Measurements from ENCODE around the gene SERPING1.
A peak's percentile ranks its signal among the peaks of the same experiment; 100 is the strongest.
"Not testable (repeated sequence)": the region's sequence is repeated elsewhere in the genome, so short reads cannot be mapped to it uniquely, and the experiment has no call there.

Gene SERPING1

DNA sequence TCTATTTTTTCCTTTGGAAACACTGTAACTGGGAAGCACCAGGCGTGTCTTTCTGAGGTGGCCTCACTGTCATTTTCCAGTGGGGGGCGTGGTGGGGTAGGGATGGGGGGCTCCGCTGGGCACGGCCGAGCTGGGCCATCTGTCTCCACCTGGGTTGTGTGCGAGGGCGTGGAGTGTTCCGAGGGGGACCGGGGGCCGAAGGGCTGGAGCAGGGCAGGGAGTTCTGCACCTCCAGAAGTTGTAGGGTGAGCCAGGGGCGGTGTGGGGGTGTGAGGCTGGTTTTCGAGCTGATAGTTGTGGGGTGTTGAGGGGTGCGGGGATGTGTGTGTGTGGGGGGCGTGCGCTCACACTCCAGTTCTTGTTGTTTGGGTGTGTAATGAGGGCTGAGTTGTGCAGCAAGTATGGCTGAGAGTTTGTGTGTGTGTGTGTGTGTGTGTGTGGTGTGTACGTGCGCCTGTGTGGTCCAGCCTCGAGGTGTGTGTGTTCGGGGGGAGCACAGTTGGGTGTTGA, 41.4 kb downstream of the SERPING1 start:
- DNase-seq: no peak

DNA sequence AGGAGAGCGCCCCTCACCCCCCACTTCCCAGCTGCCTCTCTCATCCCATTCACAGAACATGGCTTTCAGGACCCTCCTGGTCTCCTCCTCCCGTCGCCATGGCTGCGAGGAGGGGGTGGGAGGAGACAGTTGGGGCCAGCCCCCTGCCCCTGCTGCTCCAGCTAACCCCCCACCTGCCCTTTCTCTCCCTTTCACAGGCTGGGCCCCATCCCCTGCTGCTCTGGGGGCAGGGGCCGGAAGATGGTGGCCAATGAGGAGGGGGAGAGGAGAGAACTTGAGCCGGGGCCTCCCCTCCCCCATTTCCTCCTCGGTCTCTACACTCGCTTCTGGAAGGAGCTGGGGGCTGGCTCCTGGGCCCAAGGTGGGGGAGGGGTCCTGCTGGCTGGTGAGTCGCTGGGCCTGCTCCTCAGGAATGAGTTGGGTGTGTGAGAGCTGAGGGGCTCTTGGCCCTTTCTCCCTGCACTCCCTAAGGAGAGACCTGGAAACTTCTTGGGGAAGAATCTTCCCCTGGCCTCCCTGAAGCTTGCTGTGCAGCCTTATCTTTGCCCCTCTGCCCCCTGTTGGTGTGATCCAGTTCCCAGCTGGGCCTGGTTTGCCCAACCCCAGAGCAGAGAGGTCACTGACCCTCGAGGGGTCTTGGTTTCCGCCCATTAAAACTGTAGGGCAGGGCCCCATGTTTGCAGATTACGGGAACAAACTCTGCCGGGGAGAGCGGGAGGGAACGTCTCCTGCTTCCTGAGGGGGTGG, 42.0 kb downstream of the SERPING1 start:
- DNase-seq: no peak

DNA sequence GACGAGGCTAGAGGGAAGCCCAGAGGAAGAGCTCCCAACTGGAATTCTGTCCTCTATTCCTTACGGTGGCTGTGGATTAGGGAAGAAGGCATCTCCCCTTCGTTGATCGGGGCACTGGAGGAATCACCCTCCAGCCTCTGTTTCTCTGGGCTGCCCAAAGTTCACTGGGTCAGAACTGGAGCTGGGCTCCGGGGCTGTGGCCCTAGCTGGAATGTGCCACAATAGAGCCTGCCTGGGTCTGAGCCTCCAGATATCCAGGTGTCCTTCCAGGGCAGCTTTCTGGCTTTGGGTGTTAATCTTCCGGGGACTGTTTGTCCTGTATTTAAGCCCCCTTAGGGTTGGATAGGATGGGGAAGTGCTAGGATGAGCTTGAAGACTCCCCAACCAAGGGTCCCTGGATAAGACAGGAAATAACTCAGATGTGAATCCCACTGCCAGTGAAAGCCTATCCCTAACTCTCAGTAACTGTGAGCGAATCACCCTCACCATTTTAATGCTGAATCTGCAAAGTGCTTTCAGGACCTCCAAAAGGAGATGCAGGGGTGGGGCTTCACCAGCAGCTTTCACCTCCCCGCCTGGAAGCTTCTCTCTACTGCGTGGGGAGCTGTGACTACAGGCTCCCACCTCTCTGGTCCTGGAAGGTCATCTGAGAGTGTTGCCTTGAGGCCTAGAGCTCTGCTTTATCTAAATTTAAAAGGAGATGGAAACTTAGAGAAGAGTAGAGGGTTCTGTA, 42.7 kb downstream of the SERPING1 start:
- no peak for DNase-seq

DNA sequence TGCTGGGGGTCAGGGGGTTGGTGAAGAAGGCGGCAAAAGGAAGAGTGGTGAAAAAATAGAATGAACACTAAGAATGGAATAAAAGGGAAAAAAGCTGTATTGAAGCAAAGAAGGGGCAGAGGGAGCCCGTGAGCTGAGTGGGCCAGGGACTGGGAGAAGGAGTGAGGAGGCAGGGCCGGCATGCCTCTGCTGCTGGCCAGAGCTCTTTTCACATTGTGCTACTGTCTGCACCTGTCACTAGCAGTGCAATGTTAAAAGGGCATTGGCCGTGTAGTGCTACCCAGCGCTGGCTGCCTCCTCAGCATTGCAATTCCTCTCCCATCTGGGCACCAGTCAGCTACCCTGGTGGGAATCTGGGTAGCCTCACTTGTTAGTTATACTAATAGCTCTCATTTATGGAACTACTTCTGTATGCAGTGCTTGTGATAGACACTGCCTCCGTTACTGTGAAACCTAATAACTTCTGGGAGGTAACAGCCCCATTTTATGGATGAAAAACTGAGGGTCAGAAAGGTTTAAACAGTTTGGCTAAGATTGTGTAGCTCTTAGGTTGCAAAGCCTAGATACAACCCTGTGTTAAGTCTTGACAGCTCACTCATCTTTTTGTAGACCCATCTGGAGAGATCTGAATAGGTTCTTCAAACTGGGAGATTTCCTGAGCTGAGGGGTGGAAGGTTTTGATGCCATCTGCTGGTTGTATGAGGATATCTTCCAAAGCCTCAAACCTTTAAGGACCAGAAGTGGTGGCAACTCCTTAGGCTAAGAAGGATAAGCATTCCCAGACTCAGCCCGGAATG, 43.7 kb downstream of the SERPING1 start:
- DNase-seq: no peak

DNA sequence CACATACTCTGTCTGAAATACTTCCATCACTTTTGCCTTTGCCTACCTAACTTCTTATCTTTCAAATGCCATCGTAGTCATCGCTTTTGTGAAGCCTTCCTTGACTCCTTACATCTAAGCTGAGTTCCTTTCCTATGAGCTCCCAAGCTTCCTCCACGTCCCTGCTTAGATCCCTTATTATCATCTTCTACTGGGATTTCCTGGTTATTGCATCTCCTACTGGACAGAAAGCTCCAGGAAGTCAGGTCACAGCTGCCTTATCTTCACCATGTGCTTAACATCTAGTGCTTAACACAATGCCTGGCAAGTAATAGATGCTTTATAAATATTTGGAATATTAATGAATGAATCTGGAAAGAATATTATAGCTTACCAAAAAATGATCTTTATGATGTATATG, 46.3 kb downstream of the SERPING1 start:
- no peak for DNase-seq

DNA sequence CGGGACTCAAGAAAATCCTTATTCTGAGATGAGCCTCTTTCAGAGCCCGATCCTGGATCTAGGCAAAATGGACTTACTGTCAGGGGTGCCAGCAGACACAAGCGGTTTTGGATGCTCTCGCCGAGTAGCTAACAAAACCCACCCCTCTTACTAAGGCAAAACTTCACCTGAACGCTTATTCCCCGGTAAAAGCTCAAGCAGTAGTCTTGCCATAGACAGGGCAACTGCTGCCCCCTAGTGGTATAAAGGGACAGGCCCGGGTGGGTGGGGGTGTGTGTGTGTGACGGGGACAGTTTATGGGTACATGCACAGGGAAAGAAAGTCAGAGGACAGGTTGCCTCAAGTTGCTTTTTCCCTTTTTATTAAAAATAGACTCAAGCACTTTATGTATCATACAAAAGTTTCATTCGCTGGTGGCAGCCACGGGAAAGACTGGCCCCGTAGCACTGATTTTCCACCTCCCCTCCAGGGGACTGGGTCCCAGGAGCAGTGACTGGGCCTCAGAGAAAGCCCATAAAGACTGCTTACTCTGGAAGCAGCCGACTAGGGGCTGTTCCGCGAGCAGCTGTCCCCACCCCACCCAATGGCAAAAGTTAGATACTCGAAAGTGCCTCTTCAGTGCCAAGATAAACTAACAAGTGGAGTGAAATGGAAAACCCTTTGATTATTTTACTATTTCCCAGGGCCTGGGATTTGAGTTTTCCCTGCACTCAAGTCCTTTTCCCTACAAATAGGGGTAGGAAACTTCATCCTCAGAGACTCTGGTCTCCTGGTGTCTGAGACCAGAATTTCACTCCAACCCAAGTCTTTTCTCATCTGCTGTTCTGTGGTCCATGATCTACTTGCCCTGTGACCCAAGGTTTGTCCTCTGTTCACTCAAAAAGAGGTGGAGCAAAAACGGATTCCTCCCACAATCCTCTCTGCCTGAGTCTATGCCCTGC, 47.5 kb downstream of the SERPING1 start:
- peak; percentile 34 for DNase-seq

DNA sequence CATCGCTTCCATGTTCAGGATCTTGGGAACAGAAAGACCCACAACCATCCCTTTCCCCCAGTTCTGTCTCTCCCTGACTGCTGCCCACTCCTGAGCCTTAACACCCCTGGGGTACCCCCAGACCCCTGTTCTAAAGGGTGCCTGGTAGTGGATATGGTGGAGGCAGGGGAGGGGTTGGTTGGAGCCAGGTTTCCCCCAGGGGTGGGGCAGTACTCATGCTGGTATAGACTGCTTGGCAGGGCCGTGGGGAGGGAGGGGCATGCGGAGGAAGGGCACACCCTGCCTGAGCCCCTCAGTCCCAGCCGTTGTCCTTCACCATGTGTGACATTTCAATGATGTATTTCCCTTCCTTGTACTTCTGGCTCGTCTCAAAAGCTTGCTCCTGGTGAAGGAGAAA, 48.2 kb downstream of the SERPING1 start:
- DNase-seq: no peak

DNA sequence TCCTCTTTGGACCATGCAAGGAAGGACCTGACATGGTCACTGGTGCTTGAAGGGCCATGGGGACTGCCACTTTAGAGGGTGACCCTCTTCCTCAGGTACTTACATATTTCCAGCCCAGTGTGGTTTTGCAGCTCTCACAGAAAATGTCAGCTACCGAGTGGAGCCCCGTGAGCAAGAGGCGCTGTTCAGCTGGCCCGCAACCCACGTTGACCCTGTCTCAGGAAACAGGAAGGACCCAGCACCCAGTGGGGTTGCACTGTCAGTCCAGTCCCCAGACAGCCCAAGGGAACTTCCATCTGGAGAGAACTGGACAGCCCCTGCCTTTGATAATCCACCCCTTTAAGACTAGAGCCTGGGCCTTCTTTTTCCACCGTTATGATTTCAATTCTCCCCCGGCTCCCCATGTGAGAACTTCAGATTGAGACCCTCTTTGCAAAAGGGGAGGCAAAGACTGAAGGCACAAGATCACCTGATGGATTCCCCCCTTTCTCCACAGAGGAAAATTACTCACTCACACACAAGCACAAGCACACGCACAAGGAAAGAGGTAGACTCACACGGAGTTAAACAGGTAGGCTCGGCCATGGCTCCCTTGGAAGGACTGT, 48.8 kb downstream of the SERPING1 start:
- DNase-seq: no peak

DNA sequence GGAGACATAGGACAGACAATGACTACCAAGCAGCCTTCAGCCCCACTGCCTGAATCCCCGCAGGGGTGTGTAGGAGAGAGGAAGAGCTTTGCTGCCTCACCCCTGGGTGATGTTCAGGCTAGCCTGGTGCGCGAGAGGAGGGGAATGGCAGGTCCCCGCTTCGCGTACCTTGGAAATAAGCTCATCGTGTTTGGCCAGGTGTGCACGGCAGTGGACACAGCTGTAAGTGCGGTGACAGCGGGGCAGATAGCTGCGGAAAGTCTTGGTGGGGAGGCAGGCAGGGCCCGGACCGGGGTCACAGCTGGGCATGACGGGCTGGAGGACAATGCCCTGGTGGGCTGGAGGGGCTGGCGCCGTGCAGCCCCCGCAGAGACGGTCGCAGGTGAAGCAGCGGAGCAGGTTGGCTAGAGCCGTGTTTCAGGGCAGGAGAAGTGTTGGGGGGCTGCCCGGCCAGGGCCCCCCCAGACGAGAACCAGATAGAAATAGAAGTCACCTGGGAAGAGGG, 49.4 kb downstream of the SERPING1 start:
- DNase-seq: no peak

DNA sequence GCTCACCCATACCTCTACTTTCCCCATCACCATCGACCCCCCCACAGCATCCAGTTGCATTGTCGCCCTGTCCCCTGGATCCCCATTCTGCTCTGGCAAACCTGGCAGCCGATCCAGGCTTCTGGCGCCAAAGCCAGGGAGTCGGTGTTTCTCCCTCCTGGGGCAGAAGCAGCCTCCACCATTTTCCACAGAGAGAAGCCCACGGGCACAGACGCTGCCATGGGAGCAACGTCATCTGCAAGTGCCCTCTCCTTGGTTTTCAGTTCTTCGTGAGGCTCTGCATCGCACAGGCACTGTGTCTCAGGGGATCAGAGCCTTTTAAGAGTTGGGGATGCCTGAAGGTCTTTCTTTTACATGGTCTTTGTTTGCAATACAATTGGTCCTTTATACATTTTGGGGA, 49.9 kb downstream of the SERPING1 start:
- no peak for DNase-seq

DNA sequence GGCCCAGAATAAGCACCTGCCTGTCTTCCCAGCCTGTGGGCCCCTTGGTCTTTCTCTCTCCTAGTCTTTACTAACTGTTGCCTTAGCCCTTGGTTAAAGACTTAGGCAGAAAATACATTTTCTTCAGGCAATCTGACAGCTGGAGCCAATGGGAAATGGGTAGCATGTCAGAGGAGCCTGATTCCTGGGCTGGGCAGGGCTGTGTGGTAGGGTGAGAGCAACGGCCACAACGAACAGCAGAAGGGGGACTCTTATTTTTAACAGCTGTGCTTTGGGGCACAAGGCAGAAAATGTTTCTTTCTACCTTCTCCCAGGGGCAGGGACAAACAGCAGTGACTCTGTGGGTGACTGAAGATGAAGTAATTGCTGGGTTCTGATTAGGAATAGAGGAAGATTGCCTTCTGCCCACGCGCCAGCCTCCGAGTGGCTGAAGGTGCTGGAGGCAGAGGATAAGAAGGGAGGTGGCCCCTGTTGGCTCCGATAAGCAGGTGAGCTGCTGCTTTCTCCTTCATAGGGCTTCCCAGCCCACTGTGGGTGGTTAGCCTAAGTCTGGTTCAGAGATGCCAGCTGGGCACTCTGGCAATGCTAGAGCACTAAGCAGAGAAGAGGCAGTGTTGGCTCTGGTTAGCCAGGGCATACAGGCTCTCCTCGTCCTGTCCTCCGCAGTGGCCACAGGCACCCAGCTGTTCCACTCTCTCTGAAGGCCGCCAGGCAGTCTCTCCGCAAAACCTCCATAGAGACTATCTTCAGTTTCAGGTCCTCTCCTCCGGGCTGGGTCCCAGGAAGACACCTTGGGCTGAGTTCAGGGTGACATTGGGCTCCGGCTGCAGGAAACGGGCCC, 50.7 kb downstream of the SERPING1 start:
- no peak for DNase-seq

DNA sequence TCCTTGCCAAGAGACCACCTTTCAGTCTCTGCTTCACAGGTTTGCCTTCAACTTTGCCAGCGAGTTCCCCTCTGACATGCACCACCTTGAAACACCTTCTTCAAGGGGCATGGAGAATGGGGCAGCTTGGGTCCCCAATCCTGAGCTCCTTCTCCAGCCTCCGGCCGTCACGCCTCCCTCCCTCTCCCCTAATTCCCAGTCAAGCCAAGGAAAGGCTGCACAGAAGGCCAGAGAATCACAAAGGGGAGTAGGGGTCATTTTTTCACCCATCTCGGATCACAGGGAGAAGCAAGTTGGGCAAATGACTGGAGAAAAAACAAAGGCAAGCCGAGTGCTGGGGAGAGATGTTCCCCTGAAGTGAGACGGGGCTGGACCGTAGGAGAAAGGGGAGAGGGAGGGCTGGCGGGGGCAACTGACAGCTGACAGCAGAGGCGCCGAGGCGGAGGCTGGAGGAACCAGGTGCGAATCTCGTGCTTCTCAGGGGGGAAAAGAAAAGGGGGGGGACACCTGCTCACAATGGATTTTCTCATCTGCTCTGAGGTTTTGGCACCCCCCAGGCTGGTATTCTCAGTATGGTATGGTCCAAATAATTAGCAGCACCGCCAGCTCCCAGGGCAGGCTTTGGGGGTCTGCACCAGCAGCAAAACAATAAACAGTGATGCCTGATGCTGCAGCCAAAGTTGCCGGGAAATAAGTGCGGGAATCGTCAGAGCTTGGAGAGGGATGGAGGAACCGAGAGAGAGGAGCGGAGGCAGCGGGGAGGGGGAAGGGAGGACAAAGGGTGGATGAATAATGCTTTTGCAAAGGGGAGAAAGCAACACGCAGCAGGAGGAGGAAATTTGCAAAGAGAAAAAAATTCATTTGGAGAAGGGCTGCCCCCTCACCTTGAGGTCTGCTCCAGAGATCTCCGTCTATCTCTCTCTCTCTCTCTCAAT, 51.6 kb downstream of the SERPING1 start:
- no peak for DNase-seq

DNA sequence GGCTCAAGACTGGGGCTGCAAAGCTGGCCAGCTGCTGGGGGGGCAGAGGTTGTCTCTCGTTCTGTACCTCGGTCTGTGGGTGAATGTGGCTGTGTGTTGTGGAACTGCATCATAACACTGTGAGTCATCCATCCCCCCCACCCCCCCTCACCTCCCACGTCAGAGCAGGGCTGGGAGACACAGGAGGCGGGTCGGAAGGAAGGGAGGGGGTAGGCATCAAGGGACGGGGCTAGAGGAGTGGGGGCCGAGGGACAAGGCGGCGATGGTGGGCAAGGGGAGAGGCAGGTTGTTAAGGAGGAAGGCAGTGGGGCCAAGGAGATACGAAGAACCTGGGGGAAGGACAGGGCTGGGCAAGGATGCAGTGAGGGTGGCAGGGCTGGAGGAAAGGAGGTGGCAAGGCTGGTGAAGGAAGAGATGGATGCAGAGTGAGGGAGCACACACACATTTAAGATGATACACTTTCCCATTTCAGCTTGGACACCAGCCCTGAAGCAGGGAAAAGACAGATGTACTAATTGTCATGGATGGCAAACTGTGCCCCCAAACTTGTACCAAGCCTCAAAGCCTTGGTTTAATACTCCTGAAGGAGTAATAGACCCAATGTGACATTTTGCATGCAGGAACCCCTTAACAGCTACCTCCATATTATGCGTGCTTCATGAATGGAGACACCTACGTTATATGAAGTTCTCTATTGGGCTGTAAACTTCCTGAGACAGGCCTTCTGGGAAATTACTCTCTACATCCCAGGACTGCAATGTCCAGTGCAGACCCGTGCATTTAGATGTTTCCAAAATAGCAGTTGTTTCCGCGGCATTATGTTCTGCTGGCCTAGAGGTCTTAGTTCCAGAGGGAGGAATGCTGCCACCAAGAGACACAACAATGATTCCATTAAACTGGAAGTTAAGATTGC, 52.6 kb downstream of the SERPING1 start, which contains the start of gene YPEL4:
Gene YPEL4, minus strand, starts transcription at position 87 of the 913 bp plus-strand sequence. CDS start 2,805 bp downstream, outside the sequence.
- no peak for DNase-seq

DNA sequence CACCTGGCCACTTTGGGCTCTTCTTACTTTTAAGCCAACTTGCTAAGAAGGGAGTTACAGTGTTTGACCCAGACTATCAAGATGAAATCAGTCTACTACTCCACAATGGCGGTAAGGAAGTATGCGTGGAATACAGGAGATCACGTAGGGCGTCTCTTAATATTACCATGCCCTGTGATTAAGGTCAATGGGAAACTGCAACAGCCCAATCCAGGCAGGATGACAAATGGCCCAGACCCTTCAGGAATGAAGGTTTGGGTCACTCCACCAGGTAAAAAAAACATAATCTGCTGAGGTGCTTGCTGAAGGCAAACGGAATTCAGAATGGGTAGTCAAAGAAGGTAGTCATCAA, 53.2 kb downstream of the SERPING1 start:
- DNase-seq: no peak

DNA sequence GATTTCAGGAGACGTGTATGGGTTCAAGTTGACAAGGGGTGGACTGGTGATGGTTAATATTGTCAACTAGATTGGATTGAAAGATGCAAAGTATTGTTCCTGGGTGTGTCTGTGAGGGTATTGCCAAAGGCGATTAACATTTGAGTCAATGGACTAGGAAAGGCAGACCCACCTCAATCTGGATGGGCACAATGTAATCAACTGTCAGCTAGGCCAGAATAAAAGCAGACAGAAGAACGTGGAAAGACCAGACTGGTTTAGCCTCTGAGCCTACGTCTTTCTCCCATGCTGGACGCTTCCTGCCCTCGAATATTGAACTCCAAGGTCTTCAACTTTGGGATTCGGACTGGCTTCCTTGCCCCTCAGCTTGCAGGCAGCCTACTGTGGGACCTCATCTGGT, 53.9 kb downstream of the SERPING1 start:
- DNase-seq: no peak

DNA sequence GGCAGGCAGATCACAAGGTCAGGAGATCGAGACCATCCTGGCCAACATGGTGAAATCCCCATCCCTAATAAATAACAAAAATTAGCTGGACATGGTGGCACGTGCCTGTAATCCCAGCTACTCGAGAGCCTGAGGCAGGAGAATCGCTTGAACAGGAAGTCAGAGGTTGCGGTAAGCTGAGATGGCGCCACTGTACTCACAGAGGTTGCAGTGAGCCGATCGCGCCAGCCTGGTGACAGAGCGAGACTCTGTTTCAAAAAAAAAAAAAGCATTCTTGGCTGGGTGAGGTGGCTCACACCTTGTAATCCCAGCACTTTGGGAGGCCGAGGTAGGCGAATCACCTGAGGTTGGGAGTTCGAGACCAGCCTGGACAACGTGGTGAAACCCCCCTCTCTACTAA, 54.7 kb downstream of the SERPING1 start:
- DNase-seq: not testable (repeated sequence)

DNA sequence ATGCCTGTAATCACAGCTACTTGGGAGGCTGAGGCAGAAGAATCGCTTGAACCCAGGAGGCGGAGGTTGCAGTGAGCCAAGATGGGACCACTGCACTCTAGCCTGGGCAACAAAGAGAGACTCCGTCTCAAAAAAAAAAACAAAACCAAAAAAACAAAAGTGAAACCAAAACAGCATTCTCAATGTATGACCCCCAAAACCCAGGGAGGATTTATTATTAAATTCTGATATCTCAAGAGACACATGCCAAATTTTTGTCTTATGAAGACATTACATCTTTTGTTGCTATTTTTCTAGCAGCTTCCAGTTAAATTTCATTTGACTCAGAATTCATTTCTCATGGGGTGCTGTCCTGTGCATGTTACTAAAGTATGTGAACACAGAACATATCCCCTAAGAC, 55.2 kb downstream of the SERPING1 start:
- no peak for DNase-seq

DNA sequence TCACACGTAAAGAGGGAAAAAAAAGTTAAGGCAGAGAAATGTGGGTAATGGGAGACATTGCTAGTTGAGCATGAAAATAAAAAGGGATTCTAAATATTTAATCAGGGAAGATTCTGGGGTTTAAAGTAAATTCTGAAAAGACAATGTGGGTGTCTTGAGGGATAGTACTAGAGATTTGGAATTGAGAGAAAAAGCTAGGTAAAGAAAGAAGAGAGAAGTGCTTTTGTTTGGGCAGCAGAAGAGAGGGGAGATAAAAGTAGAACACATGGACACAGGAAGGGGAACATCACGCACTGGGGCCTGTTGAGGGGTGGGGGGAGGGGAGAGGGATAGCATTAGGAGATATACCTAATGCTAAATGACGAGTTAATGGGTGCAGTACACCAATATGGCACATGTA, 55.7 kb downstream of the SERPING1 start:
- no peak for DNase-seq

DNA sequence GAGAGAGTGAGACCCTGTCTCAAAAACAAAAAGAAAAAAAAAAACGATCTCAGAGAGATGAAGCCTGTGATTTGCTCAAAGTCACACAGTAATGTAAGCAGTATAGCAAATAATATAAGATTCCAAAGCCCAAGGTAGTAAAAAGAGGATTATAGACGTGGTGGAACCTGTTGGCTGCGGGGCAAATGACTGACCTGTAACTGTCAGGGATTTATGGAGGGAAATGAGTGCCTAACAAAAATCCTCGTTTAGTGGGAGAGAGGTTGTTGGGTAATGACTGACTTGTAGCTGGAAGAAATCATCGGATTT, 59.4 kb downstream of the SERPING1 start:
- no peak for DNase-seq

Measured in DMS153 (cell line).